Stimulated activated memory B cell treated with anti-CD40 and anti-IgM and Interleukin-4, amounts not matched to agents 10 μg/mL and 1 μg/mL and 100 μg/mL, for 72 hours (primary cell): ENCODE measurements around the gene CABCOCO1.

Experiments used
- ATAC-seq: fragments of 150-1000 bp; cut with Tn5 transposase; 2 replicates; pipeline ENCODE4 v1.10.0; 2021
- H3K27ac Mint-ChIP-seq: one replicate; pipeline ENCODE4 v1.8.0; 2022; ENCODE audit warnings: mild to moderate bottlenecking, mixed read lengths
- H3K27me3 Mint-ChIP-seq: one replicate; pipeline ENCODE4 v1.8.0; 2022; ENCODE audit warnings: mixed read lengths
- H3K36me3 Mint-ChIP-seq: one replicate; pipeline ENCODE4 v1.8.0; 2022; ENCODE audit warnings: mixed read lengths
- H3K4me1 Mint-ChIP-seq: one replicate; pipeline ENCODE4 v1.8.0; 2022; ENCODE audit warnings: mixed read lengths
- H3K4me3 Mint-ChIP-seq: one replicate; pipeline ENCODE4 v1.8.0; 2022; ENCODE audit warnings: mild to moderate bottlenecking, moderate library complexity, mixed read lengths
- H3K9me3 Mint-ChIP-seq: one replicate; pipeline ENCODE4 v1.8.0; 2022; ENCODE audit warnings: mixed read lengths

The CABCOCO1 gene

DNA sequence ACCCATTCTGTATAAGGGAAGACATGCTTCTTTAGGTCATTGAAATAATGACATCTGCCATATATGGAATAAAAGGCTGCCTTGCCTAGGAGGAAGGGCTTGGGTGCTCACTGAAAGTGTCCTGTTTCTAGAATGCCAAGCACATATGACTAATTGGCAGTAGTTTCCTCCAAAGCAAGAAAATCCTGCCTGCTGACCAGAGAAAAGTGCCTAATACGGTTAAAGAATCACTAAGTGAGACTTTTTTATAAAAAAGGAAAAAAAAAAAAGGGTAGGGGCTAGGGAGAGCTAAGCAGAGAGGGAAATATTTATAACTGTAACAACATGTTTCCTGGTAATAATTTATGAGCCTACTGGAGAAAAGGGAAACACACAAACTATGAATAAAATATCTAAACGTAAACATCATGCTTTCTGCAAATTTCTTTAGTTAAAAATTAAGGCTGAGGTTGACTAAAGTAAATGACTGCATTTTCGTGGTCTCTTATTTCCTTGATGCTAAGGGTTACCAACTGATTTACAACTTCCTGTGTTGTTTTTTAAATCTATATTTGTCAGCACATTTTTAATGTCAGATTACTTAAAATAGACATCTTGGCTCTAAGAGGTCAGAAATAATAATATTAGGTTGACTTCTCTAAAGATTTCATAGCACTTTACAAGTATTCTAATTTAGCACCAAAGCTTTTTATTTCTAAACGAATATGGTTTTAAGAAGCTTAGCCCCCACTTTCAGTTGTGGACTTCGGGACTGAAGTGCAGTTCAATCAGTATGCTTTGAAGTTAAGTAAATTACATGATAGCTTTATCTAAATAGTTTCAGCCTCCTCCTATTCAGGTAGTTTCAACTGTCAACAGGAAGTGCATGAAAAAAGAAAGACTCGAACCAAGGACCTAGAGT, 89.6 kb downstream of the CABCOCO1 start:
- Mint-ChIP-seq H3K4me3 (peak overlapping the region; percentile 31), H3K36me3 (no peaks in the 10 kb centered on the region), H3K27ac (peak overlapping the region; percentile 67), H3K9me3 (no peaks in the 10 kb centered on the region), H3K27me3 (no peaks in the 10 kb centered on the region), H3K4me1 (peaks cover 19% of the 10 kb centered on the region)
- ATAC-seq = no peak

GRCh38 chr10:61753453-61753852, 90.7 kb downstream of the CABCOCO1 start:
- H3K4me1 Mint-ChIP-seq = peaks cover 19% of the 10 kb centered on the region

GRCh38 chr10:61754587-61755550, 92.1 kb downstream of the CABCOCO1 start:
- no peak for ATAC-seq
- Mint-ChIP-seq H3K4me3 (no peak overlapping the region), H3K36me3 (no peaks in the 10 kb centered on the region), H3K27me3 (no peaks in the 10 kb centered on the region), H3K9me3 (no peaks in the 10 kb centered on the region), H3K4me1 (peaks cover 19% of the 10 kb centered on the region), H3K27ac (no peak overlapping the region)

More at GRCh38 chr10:61753453-61753852, 90.7 kb downstream of the CABCOCO1 start:
- no peaks in the 10 kb centered on the region for H3K27me3 Mint-ChIP-seq
- no peak for ATAC-seq
- no peak overlapping the region for H3K4me3 Mint-ChIP-seq
- H3K36me3 Mint-ChIP-seq = no peaks in the 10 kb centered on the region
- no peaks in the 10 kb centered on the region for H3K9me3 Mint-ChIP-seq
- no peak overlapping the region for H3K27ac Mint-ChIP-seq

DNA sequence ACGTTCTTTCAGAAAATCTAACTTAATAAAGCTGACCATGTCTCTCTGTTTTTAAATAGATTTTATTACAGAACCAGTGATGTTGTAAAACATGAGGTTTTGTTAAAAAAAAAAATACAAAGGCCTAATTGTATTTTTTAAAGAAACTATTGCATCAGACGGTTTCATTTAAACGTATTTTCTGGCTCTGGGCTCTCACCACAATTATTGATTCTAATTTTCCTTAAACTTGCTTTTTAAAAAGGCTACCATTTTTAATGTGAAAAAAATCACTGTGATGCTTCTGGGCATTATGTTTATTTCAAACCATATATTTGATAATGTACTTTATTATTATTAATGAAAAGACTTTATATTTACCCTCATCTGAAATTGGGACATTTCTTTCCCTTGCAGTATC, 94.3 kb downstream of the CABCOCO1 start:
- H3K4me3 Mint-ChIP-seq = no peak overlapping the region

GRCh38 chr10:61757525-61758397, 95.0 kb downstream of the CABCOCO1 start:
- H3K4me1 Mint-ChIP-seq = no peaks in the 10 kb centered on the region
- no peak for ATAC-seq
- no peaks in the 10 kb centered on the region for H3K36me3 Mint-ChIP-seq
- H3K4me3 Mint-ChIP-seq = no peak overlapping the region
- no peak overlapping the region for H3K27ac Mint-ChIP-seq
- no peaks in the 10 kb centered on the region for H3K9me3 Mint-ChIP-seq
- no peaks in the 10 kb centered on the region for H3K27me3 Mint-ChIP-seq

More for the DNA sequence above, 94.3 kb downstream of the CABCOCO1 start:
- Mint-ChIP-seq H3K27ac (no peak overlapping the region), H3K9me3 (no peaks in the 10 kb centered on the region), H3K27me3 (no peaks in the 10 kb centered on the region), H3K36me3 (no peaks in the 10 kb centered on the region), H3K4me1 (peaks cover 5% of the 10 kb centered on the region)
- ATAC-seq = no peak

- Mint-ChIP-seq H3K27me3 (no peaks in the 10 kb centered on the region), H3K9me3 (no peaks in the 10 kb centered on the region), H3K27ac (no peak overlapping the region), H3K4me1 (no peaks in the 10 kb centered on the region), H3K36me3 (no peaks in the 10 kb centered on the region), H3K4me3 (no peak overlapping the region)
- no peak for ATAC-seq
Measured at GRCh38 chr10:61758433-61758832, 95.7 kb downstream of the CABCOCO1 start.

- Mint-ChIP-seq H3K36me3 (no peaks in the 10 kb centered on the region), H3K27me3 (no peaks in the 10 kb centered on the region), H3K4me1 (no peaks in the 10 kb centered on the region), H3K9me3 (no peaks in the 10 kb centered on the region), H3K27ac (no peak overlapping the region), H3K4me3 (no peak overlapping the region)
- ATAC-seq = no peak
Measured at GRCh38 chr10:61759751-61760150, 97.0 kb downstream of the CABCOCO1 start.

DNA sequence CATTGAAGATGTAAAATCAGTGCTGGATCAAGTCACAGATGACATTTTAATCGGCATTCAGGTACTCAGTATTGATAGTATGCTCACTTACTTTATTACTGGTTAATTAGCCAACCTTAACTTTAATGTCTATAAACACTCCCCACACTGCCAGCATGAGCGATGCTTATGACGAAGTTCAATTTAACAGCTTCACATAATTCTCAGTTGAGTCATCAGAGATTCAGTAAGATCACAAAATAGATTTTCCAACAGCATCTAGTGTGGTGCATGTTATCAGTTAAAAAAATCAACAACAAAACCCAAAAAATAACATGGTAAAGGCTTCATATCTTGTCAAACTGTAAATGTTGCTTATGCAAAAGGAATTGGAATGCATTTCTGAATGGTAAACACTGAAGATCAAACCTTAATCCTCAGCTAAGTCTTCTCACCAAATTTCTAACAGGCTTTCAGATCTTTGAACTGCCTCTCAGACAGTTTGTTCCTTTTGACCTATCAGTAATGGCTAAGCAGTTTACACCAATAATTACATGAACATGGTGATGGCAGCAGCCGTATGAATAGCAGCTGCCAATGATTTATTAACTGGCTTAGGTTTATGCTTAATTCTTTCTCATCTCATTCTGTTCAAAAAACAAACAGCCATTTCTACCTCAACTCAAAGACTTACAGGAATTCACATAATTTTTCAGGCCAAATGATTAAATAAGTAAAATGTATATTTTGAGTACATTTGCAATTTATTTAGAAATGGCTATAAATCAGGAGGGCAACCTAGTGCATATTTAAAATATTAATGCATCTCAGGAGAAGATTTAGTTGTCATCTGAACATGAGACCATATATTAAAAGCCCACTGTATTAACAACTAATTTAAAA, 98.5 kb downstream of the CABCOCO1 start:
- ATAC-seq = no peak
- Mint-ChIP-seq H3K36me3 (no peaks in the 10 kb centered on the region), H3K4me3 (no peak overlapping the region), H3K27ac (no peak overlapping the region), H3K4me1 (no peaks in the 10 kb centered on the region), H3K9me3 (no peaks in the 10 kb centered on the region), H3K27me3 (no peaks in the 10 kb centered on the region)

DNA sequence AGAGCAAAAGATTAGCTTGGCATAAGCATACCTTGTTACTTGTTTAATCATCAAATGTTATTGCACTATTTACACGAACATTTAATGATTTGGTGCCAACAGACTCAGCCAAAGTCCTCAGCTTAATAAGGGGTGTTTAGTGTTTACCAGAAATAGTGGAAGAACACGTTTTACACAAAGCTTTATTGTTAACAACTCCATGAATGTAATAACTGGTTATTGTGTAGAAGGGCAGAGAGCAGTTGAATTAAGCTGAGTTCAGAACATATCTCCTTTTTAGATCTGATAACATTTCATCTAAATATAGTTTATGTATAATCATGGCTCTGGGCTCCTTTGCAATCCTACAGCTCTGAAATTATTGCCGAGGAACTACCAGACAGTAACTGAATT, 99.1 kb downstream of the CABCOCO1 start:
- no peak for ATAC-seq
- Mint-ChIP-seq H3K27ac (no peak overlapping the region), H3K4me1 (no peaks in the 10 kb centered on the region), H3K9me3 (no peaks in the 10 kb centered on the region), H3K4me3 (no peak overlapping the region), H3K27me3 (no peaks in the 10 kb centered on the region), H3K36me3 (no peaks in the 10 kb centered on the region)

DNA sequence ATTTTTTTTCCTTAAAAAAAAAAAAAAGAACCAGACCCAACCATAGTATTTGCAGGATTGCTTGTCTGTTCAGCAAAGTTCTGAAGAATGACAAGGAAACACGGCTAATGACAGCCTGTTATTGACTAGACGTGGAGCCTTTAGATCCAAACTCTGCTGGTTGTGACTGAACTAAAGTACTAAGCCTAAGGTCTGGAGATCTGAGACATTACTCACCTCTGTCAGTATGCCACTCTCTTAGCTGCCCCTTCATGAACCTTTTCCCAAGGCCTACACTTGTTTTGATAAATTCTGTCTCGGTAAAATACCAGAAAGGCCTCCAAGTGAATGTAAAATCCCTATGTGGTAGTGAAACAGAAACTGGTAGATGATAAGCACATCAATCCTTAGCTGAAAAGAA, 101.0 kb downstream of the CABCOCO1 start:
- Mint-ChIP-seq H3K27me3 (no peaks in the 10 kb centered on the region), H3K4me1 (no peaks in the 10 kb centered on the region), H3K27ac (no peak overlapping the region), H3K36me3 (no peaks in the 10 kb centered on the region), H3K9me3 (no peaks in the 10 kb centered on the region), H3K4me3 (no peak overlapping the region)
- no peak for ATAC-seq

GRCh38 chr10:61764486-61764885, 101.8 kb downstream of the CABCOCO1 start:
- Mint-ChIP-seq H3K9me3 (no peaks in the 10 kb centered on the region), H3K36me3 (no peaks in the 10 kb centered on the region), H3K27me3 (no peaks in the 10 kb centered on the region), H3K27ac (no peak overlapping the region), H3K4me3 (no peak overlapping the region), H3K4me1 (no peaks in the 10 kb centered on the region)
- ATAC-seq = no peak

- ATAC-seq = no peak
Measured at GRCh38 chr10:61765176-61766087, 102.7 kb downstream of the CABCOCO1 start.

GRCh38 chr10:61766927-61767326, 104.2 kb downstream of the CABCOCO1 start:
- Mint-ChIP-seq H3K9me3 (no peaks in the 10 kb centered on the region), H3K4me1 (no peaks in the 10 kb centered on the region), H3K4me3 (no peak overlapping the region), H3K27ac (no peak overlapping the region), H3K36me3 (no peaks in the 10 kb centered on the region), H3K27me3 (no peaks in the 10 kb centered on the region)
- no peak for ATAC-seq

More at GRCh38 chr10:61765176-61766087, 102.7 kb downstream of the CABCOCO1 start:
- H3K27me3 Mint-ChIP-seq = no peaks in the 10 kb centered on the region
- H3K36me3 Mint-ChIP-seq = no peaks in the 10 kb centered on the region
- H3K4me3 Mint-ChIP-seq = no peak overlapping the region
- no peaks in the 10 kb centered on the region for H3K9me3 Mint-ChIP-seq
- no peak overlapping the region for H3K27ac Mint-ChIP-seq
- no peaks in the 10 kb centered on the region for H3K4me1 Mint-ChIP-seq
